NCI-H187 (cell line): ENCODE data around the gene GPI.
"Not testable (repeated sequence)": the region's sequence is repeated elsewhere in the genome, so short reads cannot be mapped to it uniquely, and the experiment has no call there.

Experiments used
- DNase-seq, 2 experiments: peaks; one replicate each; lab custom pipeline; 2025; lab: John Stamatoyannopoulos, UW

The GPI gene

GRCh38 chr19:34364830-34365462, at the start of gene GPI:
Gene GPI (plus strand): TSS chr19:34365196. CDS start chr19:34365267, 71 bp downstream.
- peak; percentile 55 to 57 for DNase-seq

DNA sequence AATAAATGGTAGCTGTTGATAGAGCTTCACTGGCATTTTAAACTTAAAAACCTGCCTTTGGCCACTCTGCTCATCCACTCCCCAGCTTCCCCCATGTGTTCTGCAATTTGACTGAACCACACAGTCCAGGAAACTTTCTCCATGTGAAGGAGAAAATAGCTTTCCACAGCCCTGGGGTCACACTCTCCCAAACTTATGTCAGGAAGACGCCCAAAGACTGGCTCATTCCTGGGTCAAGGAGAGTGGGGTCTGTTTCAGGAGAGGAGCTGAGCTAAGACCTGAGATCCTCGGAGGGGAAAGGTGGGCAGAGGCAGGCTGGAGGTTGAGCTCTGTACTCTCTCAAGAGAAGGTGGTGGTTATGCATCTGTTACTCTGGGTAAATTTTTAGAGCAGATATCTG, 48.7 kb upstream of the GPI start:
- no peak for DNase-seq

DNA sequence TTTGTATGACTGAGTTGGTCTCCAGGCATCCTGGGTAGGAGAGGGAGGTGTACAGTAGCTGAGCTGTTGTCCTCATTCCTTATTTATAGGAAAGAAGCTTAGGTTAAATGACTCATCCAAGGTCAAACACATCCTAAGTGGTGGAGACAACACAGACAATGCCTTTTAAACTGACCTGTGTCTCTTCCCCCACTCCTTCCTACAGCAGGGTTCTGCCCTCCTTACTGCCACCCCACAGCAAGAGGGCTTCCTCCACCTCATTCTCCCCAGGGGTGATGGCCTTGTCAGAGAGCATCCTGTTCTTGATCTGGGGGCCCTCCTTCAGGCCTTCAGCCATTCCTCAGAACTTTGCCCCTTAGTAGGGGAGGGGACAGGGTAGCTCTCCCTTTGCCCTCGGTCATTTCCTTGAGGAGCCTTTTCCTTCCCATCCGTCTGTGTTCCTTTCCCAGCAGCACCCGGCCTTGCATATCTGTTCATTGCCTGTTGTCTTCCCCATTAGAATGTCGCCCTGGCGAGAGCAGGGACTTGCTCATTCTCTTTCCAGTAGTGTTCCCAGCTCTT, 48.2 kb upstream of the GPI start:
- no peak for DNase-seq

GRCh38 chr19:34317311-34317927, 47.6 kb upstream of the GPI start:
- DNase-seq: no peak

GRCh38 chr19:34319230-34319585, 45.8 kb upstream of the GPI start:
- DNase-seq: no peak

- DNase-seq: no peak
Measured at GRCh38 chr19:34319785-34320184, 45.2 kb upstream of the GPI start.

- no peak for DNase-seq
Measured at GRCh38 chr19:34320277-34320676, 44.7 kb upstream of the GPI start.

GRCh38 chr19:34321735-34322134, 43.3 kb upstream of the GPI start:
- DNase-seq: no peak

- no peak for DNase-seq
Measured at GRCh38 chr19:34323433-34324204, 41.4 kb upstream of the GPI start.

GRCh38 chr19:34324320-34324719, 40.7 kb upstream of the GPI start:
- no peak for DNase-seq

DNA sequence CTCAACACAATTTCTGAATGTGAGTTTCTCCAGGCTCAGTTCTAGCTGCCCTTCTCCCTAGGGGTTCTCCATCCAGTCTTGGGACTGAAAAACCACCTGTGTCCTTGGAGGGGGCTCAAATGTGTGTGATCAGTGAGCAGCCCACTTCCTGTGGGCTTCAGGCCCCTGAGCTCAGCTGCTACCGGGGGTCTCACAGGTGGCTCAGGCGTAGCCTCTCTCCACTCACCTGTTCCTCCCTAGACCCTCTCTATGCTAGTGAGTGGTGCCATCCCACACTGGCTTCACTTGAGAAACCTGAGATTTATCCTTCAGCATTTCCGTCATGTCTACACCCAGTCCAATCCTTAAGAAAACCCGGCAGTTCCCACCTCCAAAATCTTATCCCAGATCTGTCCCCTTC, 39.8 kb upstream of the GPI start:
- DNase-seq: no peak

DNA sequence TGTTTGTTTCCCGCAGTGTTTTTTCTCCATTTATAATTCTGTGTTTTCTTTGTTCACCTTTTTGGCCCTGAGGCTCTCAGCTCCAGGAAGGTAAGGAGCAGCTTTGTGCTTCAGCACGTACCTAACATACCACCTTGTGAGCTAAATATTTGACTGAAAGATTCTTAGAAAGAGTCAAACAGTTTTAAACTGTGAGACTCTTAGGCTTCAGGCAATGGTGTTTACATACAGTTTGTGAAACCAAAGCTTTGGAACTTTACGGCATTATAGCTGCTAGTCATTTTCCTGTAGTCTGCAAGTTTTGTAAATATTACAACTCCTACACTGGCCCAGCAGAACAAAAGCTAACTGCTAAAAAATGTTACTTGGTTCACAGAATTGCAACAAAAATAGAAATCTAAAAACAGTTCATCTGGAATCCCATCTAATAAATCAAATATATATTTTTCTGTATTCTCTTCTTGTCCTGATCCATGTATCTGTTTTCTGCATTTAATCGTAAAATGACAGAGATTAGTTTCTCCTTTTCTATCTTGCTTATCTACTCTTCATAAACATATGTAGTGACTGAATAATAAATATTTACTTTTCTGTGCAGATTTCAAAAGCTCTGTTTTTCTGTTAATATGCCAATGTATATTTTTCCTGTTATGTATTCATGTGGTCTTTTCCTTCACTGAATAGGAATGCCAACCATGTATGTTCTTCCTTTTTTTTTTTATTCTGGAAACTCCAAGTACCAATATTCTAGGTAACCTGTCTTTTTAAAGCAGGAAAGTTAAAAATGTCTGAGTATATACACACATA, 38.8 kb upstream of the GPI start:
- no peak for DNase-seq

DNA sequence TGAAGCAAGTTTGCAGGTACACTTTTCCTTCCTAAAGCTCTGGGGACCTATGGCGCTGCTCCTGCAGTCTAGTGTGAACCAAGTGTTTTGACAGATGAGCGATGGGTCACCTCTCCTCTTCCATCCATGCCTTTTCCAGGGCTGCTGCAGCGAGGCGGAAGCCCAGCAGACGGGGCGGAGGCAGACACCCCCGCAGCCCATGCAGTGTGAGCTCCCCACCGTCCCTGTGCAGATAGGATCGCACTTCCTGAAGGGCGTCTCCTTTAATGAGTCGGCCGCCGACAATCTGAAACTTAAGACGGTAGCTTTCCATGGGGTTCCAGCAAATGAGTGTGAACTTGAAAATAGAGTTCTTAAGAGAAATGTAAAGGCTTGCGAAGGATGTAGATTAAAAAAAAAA, 37.1 kb upstream of the GPI start:
- DNase-seq: no peak

- DNase-seq: no peak
Measured at GRCh38 chr19:34328982-34329381, 36.0 kb upstream of the GPI start.

- no peak for DNase-seq
Measured at GRCh38 chr19:34330116-34330515, 34.9 kb upstream of the GPI start.

DNA sequence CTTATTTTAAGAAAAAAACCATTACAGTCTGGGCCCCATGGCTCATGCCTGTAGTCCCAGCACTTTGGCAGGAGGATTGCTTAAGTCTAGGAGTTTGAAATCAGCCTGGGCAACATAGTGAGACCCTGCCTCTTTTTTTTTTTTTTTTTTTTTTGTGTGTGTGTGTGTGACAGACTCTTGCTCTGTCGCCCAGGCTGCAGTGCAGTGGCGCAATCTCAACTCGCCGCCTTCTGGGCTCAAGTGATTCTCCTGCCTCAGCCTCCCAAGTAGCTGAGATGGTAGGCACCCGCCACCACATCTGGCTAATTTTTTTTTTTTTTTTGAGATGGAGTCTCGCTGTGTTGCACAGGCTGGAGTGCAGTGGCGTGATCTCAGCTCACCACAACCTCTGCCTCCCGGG, 34.4 kb upstream of the GPI start:
- DNase-seq: not testable (repeated sequence)

DNA sequence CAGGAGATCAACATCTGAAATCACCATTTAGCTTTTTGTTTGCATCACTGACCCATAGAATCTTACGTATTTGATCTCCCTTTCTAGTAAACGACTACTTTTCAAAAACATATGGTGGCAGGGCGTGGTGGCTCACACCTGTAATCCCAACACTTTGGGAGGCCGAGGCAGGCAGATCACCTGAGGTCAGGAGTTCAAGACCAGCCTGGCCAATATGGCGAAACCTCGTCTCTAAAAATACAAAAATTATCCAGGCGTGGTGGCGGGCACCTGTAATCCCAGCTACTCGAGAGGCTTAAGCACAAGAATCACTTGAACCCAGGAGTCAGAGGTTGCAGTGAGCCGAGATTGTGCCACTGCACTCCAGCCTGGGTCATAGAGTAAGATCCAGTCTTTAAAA, 33.4 kb upstream of the GPI start:
- DNase-seq: not testable (repeated sequence)

- DNase-seq: no peak
Measured at GRCh38 chr19:34332027-34332760, 32.8 kb upstream of the GPI start.

DNA sequence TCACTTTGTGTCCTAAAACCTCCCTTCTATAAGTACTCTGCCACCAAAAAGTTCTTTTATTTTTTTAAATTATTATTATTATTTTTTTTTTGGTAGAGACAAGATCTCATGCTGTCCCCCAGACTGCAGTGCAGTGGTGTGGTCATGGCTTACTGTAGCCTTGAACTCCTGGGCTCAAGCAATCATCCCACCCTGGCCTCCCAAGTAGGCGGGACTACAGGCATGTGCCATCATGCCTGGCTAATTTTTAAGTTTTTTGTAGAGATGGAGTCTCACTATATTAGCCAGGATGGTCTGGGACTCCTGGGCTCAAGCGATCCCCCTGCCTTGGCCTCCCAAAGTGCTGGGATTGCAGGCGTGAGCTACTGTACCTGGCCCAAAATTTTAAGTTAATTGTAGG, 29.1 kb upstream of the GPI start:
- no peak for DNase-seq

DNA sequence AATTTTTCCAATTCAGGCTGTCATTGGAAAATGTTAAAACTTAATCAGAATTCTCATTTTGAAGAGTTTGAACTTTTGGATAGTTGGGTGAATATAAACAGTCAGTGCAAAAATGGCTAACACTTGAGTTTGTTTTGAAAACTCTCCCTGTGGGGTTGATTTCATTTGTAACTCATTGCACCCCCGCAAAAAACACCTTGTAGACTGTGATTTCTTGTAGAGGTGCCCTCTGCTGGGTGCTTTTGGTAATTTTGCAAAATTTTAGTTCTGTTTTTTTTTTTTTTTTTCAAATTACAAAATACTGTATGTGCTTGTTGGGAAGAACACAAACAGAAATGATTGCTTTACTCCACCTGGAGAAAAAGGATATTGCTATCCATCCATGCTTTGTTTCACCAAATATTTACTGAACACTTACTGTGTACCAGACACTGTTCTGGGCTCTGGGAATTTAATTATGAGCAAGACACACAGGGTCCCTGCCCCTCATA, 28.2 kb upstream of the GPI start:
- no peak for DNase-seq

GRCh38 chr19:34337739-34338138, 27.3 kb upstream of the GPI start:
- no peak for DNase-seq
